COLO829 (cell line): Measurements from ENCODE around the gene VILL.
"Not testable (repeated sequence)": the region's sequence is repeated elsewhere in the genome, so short reads cannot be mapped to it uniquely, and the experiment has no call there.

ENCODE experiments used
- DNase-seq: peaks from one replicate; pipeline ENCODE4 v3.0.0; 2012; ENCODE audit warnings: low spot score

VILL gene

GRCh38 chr3:38017445-38018295, 27.1 kb downstream of the VILL start:
- no peak for DNase-seq

- no peak for DNase-seq
Measured at GRCh38 chr3:38018296-38019266, 28.0 kb downstream of the VILL start.

GRCh38 chr3:38019658-38020341, 29.2 kb downstream of the VILL start:
- DNase-seq: no peak

- DNase-seq: no peak
Measured at GRCh38 chr3:38020342-38020726, 29.7 kb downstream of the VILL start.

GRCh38 chr3:38021196-38021595, 30.6 kb downstream of the VILL start:
- DNase-seq: no peak

- no peak for DNase-seq
Measured at GRCh38 chr3:38022301-38022700, 31.7 kb downstream of the VILL start.

- DNase-seq: no peak
Measured at GRCh38 chr3:38022896-38023709, 32.5 kb downstream of the VILL start.

GRCh38 chr3:38026856-38027255, 36.3 kb downstream of the VILL start:
- no peak for DNase-seq

GRCh38 chr3:38027466-38028465, 37.2 kb downstream of the VILL start:
- no peak for DNase-seq

GRCh38 chr3:38028621-38029361, 38.2 kb downstream of the VILL start:
- no peak for DNase-seq

- no peak for DNase-seq
Measured at GRCh38 chr3:38029400-38030125, 39.0 kb downstream of the VILL start, which contains the start of gene PLCD1. Gene PLCD1 (minus strand): TSS chr3:38029642. CDS start chr3:38029539, 103 bp downstream.

- DNase-seq: no peak
Measured at GRCh38 chr3:38030126-38031021, 39.8 kb downstream of the VILL start.

GRCh38 chr3:38031022-38031994, 40.7 kb downstream of the VILL start:
- DNase-seq: peak; percentile 42

GRCh38 chr3:38032328-38032865, 41.8 kb downstream of the VILL start:
- no peak for DNase-seq

GRCh38 chr3:38033586-38033985, 43.0 kb downstream of the VILL start:
- DNase-seq: not testable (repeated sequence)

GRCh38 chr3:38034335-38034734, 43.7 kb downstream of the VILL start:
- not testable (repeated sequence) for DNase-seq
